A673 (cell line): Measurements from ENCODE around the gene PSMD13.

Source experiments
- CTCF ChIP-seq: fragments of 300-800, 200-600 bp; sonication (generic); conservative IDR thresholded peaks from 2 replicates; pipeline ENCODE4 v1.5.1; 2017; ENCODE audit warnings: low read depth, mild to moderate bottlenecking, antibody characterized with exemption, low read length, moderate library complexity, mixed read lengths
- EZH2 ChIP-seq: fragments of 200-600 bp; sonication (generic); IDR thresholded peaks from 2 replicates; pipeline ENCODE4 v1.6.1; 2017; ENCODE audit warnings: borderline replicate concordance, low read depth, mild to moderate bottlenecking, mixed read lengths, antibody characterized with exemption, low read length; ENCODE audit not compliant: poor library complexity, severe bottlenecking

GRCh38 chr11:206526-207207 is 30.1 kb upstream of the PSMD13 start:
- TF ChIP-seq CTCF (no peak), EZH2 (no peak)
